ENCODE results near the gene DNAJC2. TPM values are rescaled to one million over a fixed set of nuclear protein-coding genes. Genes with fewer than 3 reads are reported as not detected.
"Not testable (repeated sequence)": the region's sequence is repeated elsewhere in the genome, so short reads cannot be mapped to it uniquely, and the experiment has no call there.

Gene DNAJC2
- total and polyA plus RNA-seq, 2 donors (not counting 1 experiment from before 2014, with no cell fraction given) = 15.0 to 24.4 TPM

- not testable (repeated sequence) for H3K79me2 ChIP-seq (ENCODE audit: control insufficient read depth, insufficient read depth, low read length); H3K4me1 ChIP-seq (ENCODE audit: control insufficient read depth, extremely low read depth, insufficient read depth, low read length); H3K36me3 ChIP-seq (ENCODE audit: control insufficient read depth, insufficient read depth, low read length); H3K27me3 ChIP-seq (ENCODE audit: control insufficient read depth, insufficient read depth, low read length); H3K9ac ChIP-seq (ENCODE audit: insufficient read depth, low read length); H2AFZ ChIP-seq (ENCODE audit: low read length); DNase-seq (ENCODE audit: low read depth in 2 of 2); H3K9me3 ChIP-seq (ENCODE audit: control insufficient read depth, insufficient read depth, low read depth, low read length); H4K20me1 ChIP-seq (ENCODE audit: control insufficient read depth, extremely low read depth, insufficient read depth, low read length); H3K27ac ChIP-seq (ENCODE audit: insufficient read depth, low read length); H3K4me3 ChIP-seq (replicated peaks in 1 of 4; ENCODE audit: control extremely low read depth in 1 of 4, insufficient read depth in 1 of 4, low read depth in 3 of 4, low read length in 4 of 4); H3K4me2 ChIP-seq (ENCODE audit: extremely low read depth, insufficient read depth, low read length)
Observed at GRCh38 chr7:103264054-103264453, 80.5 kb downstream of the DNAJC2 start.

Other genes starting within 250 kb of the DNAJC2 start
- 8.5 and 9.2 TPM in 2 replicates for gene NAPEPLD, start 195.7 kb downstream of the DNAJC2 start, total RNA-seq
- 4.6 and 5.7 TPM in 2 replicates for gene NAPEPLD, start 195.7 kb downstream of the DNAJC2 start, polyA plus RNA-seq
- 62.8 and 63.4 TPM in 2 replicates for gene PMPCB, start 47.3 kb downstream of the DNAJC2 start, total RNA-seq
- 89.6 and 94.4 TPM in 2 replicates for gene PMPCB, start 47.3 kb downstream of the DNAJC2 start, polyA plus RNA-seq
- gene PSMC2, start 2.9 kb upstream of the DNAJC2 start, total RNA-seq = 144 and 175 TPM in 2 replicates
- gene PSMC2, start 2.9 kb upstream of the DNAJC2 start, polyA plus RNA-seq = 305 and 340 TPM in 2 replicates
- not detected in 2 replicates for gene SLC26A5, start 101.4 kb upstream of the DNAJC2 start, total RNA-seq
- gene SLC26A5, start 101.4 kb upstream of the DNAJC2 start, polyA plus RNA-seq = not detected in 2 replicates

Data from fibroblast of lung (primary cell).